ENCODE measurements around the gene TGIF2.

- TF ChIP-seq CTCF (IDR thresholded peaks at IDR 0.05) (no peak), EZH2 (IDR thresholded peaks at IDR 0.05; ENCODE audit: borderline replicate concordance, insufficient read depth, low read depth, low read length, poor library complexity, severe bottlenecking) (no peak)
Observed at GRCh38 chr20:36631646-36632045, 58.2 kb downstream of the TGIF2 start.

Data from B cell (primary cell).